NCI-H2107 (cell line): ENCODE data around the gene AMBRA1.

ENCODE experiments used
- DNase-seq: peaks from one replicate; lab custom pipeline; 2025; lab: John Stamatoyannopoulos, UW

AMBRA1 gene

DNA sequence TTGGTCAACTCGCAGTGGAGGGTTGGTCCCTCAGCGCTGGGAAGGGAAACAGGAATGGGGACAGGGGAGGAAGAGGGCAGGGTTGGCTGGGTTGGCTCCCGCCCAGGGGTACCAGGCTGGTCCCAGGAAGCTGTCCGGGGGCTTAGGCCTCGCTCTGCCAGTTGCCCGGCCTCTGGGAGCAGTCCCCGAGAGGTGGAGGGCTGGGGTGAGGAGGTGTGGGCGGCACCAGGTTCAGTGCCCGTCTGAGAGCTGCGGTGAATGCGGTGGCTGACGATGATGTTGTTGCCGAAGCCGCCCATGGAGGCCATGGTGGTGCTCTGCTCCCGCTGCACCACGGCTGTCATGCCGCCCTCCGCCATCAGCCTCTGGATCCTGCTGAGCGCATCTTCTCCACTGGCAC is 196.3 kb downstream of the AMBRA1 start:
- DNase-seq, result no peak

DNA sequence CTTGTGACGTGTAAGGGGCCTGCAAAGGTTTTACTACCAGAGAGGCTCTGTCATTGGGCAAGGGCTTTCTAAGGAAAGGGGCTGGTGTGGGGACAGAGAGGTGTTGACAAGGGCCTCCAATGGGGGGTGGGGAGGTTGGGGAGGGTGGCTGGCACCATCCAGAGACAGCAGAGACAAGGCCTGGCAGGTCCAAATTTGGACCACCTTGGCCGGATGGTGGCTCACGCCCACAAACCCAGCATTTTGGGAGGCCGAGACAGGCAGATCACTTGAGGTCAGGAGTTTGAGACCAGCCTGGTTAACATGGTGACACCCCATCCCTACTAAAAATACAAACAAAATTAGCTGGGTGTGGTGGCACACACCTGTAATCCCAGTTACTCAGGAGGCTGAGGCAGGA is 200.1 kb downstream of the AMBRA1 start:
- DNase-seq, result no peak

DNA sequence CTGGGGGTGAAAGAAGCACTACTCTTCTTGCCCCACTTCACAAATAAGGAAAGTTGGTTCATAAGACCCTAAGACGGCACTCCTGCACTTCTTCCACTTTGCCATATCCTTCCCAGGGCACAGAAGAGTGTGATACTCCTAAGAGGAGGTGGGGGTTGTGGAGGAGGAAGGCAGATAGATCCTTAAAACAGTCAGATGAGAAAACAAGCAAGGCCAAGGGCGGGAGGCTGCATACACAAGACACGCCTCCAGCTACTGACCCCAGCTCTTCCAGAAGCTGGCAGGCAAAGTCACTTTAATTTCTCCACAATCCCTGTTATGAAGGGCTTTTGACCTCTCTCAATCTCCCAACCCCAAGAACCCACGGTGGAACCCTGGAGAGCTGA is 200.6 kb downstream of the AMBRA1 start:
- DNase-seq, result no peak

DNA sequence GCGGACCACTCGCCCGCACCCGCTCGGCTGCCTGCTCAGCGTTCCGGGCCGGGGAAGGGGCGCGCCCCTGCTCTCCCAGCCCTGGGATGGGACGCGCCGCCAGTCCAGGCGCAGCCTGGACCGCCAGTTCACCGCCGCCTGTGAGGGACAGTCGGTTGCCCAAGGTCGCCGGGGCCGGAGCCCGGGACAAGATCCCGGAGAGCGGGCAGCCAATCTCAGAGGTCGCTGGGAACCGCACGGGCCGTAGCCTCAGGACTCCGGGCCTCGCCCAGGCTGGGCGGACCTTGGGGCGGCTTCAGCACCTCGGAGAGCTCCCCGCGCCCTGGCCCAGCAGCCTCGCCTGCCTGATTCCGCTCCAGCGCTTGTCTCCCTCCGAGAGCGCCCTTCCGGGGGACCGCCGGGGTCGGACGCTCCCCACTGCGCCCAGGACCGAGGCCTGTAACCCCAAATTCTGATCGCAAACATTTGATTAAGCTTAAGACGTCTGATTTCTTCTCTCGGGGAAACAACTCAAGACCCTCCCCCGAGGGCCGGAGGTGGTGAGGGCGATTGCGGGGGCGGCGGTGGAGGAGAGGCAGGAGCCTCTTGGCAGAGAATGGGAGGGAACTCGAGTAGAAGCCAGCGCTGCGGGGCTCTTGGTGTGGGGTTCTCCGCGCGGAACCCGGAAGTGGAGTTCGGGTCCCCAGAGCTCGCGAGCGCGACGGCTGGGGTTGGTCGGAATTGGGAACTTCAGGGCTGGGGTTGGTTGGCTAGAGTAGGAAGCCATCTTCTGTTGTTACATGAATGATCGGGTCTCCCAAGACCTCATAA is 201.2 kb downstream of the AMBRA1 start:
- no peak for DNase-seq

DNA sequence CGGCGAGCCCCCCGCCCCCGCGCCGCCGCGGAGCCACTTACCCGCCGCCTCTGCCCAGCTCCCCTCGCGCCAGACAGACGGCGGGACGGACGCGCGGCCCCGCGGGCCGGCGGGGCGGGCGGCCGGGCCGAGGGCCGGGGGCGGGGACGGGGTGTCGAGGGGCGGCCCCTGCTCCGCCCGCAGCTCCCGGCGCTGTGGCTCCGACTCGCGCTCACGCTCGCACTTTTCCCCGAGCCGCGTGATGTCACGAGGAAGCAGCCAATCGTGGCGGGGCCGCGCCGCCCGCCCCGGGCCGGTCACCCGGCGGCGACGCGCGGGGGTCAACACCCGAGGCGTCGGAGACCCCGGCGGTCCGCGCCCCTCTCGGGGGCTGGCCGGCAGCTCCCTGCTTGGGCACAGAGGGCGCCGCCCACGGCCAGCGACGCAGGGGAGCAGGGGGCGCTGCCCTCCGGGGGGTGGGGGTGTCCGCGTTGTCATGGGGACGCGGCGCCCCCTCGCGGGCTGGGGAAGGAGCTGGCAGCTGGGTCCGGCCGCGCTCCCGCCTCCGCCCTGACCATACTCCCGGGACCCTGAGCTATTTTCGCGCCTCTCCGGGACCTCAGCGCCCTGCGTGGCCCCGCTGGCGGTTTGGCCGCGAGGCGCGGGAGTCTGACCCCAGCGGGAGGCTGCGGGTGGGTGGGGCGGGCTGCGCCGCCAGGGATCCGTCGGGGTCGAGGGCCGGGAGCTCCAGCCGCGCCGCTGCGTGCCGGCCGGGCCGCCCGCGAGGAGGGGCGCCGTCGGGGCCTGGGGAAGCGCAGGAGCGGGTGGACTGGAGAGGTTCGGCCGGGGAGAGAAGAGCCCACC is 202.0 kb downstream of the AMBRA1 start, which contains the start of gene CHRM4:
TSS of gene CHRM4 (minus strand) at position 199 of the 843 bp plus-strand sequence. CDS start 5,219 bp downstream, outside the sequence.
- peak; percentile 52 for DNase-seq

DNA sequence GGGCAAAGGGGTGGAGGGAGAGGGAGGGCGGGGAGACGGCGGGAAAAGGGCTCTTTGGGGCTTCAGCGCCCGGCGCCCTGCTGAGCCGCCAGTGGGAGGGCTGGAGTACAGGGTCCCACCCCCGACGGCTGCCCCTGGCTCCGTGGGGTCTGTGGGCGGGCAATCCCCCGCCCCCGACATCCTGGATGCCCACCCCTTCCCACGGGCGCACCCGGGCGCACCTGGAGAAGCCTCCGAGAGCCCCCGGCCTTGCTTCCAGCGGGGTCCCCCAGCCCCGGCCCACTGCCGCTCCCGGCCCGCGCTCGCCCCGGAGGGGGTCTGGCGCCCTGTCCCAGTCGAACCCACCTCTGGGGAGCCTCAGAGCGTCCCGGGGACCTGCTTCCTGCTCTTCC is 202.6 kb downstream of the AMBRA1 start:
- DNase-seq, result no peak

DNA sequence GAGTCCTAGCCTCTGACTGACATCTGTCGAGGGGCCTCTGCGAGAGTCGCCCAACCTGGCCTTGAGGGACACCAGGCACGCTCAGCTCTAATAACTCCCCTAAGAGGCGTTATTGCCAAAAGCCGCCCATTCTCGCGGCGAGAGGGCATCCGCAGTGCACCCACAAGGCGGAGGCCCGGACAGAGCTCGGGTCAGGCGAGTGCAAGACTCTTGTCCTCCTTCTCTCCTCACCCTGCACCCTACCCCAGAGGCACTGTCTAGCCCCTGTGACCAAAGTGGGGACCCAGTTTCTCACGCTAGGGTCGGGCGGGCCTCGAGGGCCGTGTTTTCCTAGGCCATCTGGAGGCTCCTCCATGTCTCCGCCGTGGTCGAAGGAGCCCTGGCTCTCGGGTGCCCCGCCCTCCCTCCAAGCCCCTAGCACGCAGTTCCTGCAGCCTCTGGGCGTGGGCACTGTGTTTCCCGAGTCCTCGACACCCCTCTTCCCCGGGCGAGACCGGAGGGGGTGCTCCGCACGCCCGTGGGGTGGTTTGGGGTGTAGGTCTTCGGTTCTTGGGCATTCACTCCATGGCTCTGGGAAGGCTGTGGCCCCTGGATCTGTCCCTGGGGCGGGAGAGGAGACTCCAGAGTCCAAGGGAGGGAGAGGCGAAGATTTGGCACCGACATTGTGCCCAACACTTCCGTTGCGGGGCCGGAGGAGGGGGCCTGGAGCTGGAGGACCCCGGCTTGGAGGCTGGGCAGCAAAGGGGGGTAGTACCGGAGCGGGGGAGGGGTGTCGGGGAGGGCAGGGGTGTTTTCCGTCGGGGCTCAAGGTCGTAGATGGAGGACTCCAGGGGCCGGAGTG is 203.3 kb downstream of the AMBRA1 start:
- no peak for DNase-seq

DNA sequence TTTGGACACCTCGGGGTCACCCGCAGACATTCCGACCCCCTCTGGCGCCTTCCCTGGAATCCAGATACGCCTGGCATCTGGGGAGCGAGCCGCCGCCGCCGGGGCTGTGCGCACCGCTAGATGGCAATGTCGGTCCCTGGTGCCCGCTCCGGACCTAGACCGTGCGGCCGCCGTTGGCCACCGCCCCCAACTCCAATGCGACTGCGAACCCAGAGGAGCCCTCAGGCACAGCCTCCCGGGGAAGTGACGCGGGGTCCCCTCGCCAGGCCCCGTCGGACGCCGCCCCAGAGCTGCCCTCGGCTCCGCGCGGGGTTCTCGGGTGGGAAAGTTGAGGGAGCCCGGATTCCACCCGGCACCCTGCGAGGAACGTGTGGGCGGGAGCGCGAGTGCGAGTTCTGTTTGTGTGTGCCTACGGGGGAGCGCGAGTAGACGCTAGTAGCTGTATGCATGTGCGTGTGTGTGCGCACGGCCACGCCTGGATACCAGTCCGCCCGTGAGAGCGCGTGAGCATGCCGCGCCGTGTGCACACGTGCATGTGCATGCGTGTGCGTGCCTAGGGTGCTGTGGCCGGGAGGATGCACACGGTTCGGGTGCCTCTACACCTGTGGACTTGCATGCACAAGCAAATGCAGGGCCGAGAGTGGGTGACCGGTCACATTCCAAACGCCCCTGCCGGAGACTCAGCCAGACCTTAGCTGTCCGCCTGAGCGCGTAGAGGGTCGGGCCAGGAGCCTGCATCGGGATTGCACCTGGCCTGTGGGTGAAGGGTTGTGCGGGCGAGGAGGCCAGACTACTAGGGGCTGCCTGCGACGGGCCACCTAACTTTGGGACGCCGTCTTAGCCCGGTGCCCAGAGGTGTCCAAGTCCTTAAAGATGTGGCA is 204.1 kb downstream of the AMBRA1 start:
- DNase-seq, result peak; percentile 38

DNA sequence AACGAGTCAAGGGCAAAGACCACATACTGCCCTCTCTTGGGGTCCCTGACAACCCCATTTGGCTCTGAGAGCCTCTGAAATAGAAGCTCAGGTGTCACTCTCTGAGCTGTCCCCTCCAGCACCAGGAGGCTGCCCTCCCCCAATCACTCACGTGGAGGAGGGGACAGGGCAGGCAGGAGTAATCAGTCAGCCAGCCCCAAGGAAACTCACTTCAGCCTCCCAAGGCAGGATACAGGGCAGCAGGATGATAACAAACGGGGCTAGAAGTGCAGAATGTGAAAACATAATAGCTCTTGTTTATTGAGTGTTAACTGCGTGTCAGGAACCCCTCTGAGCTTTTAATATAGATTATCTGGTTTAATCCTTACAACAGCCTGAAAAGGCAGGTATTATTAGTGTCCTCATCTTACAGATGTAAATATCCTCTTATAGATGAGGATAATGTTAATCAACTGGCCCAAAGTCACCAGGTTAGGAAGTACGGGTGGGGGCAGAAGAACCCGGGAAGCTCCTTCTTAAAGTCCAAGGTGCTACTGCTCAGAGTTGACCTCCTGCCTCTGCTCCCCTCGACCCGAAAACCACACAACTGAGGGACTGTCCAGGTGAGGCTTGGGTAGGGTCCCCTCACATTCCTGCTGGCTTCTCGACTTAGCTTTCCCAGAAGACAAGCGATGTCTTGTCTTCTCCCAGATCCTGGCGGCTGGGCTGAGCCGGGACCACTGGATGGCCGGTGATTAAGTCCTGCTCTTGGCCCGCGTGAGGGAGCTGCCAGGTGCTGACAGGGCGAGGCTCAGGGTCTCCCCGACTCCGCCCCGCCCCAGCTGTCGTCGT is 205.0 kb downstream of the AMBRA1 start:
- DNase-seq, result no peak

DNA sequence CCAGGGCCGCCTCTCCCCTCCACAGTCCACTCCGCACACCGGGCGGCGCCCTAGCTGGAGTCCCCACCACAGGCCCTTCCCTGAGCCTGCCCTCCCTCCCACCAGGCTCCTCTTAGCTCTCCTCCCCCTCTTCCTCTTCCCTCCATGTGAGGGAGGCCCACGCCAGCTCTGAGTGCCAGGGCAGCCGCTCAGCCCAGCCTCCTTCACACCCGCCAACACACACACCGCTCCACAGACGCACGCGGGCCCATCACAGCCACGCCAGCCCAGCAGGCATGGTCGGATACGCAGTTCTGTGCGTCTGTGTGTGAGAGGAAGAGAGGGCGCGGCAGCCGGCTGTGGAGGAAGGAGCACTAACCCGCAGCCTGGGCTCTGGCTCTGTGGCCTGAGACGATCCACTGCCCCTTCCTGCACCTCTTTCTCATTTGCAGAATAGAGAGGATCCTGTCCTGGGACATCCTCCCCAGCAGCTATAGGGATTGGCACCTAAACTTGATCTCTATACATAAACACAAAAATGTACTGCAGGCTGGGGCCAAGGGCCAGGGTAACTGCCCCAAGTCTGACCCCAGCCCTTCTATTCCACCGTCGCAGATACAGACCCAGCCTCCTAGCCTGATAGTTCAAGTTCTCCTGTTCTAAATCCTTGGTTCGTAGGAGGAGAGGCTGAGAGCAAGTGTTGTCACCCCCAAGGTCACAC is 205.8 kb downstream of the AMBRA1 start:
- no peak for DNase-seq

DNA sequence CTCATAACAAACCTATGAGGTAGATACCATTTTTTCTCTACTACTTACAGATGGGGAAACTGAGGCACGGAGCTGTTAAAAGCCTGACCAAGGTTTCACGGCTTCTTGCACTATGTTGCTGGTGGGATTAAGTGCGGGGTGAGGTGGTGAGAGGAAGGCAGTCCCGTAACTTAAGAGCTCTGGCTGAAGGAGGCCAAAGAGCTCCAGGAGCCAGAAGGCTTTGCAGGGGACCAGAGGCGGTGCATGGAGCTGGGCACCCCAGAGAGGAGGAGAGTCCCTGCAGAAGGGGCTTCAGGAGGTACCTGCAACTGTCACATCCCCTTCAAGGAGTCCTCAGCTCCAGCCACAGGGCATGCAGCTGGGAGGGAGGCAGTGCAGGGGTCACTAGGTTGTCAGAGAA is 206.4 kb downstream of the AMBRA1 start:
- DNase-seq, result no peak

DNA sequence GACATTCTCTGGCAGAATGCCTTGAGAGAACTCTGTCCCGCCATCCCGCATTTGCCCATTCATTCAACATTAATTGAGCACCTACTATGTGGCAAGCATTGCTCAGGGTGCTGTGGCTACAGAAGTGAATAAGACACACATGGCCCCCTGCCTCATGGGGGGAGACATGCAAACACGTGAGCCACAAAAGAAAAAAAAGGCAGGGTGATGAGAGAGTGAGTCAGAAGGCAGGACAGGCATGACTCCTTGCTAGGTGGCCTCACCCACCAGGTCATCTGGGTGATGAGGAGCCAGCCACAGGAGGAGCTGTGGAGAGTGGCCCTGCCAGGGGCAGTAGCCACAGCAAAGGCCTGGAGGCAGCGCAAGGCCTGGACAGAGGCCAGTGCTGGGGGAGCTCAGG is 207.1 kb downstream of the AMBRA1 start:
- no peak for DNase-seq

DNA sequence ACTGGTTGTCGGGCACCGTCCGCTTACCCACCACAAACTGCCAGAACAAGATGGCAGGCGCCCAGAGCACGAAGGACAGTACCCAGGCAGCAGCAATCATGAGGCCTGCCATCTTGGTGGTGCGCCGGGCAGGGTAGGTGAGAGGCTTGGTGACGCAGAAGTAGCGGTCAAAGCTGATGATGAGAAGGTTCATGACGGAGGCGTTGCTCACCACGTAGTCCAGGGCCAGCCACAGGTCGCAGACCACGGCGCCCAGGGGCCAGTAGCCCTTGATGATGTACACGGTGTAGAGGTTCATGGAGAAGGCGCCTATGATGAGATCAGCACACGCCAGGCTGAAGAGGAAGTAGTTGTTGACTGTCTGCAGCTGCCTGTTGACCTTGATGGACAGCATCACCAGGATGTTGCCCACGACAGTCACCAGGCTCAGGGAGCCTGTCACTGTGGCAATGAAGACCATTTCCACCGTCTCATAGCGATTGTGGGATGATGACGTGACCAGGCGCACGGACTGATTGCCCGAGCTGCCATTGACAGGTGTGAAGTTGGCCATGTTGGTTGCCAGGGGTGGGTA is 207.7 kb downstream of the AMBRA1 start:
- DNase-seq, result no peak

DNA sequence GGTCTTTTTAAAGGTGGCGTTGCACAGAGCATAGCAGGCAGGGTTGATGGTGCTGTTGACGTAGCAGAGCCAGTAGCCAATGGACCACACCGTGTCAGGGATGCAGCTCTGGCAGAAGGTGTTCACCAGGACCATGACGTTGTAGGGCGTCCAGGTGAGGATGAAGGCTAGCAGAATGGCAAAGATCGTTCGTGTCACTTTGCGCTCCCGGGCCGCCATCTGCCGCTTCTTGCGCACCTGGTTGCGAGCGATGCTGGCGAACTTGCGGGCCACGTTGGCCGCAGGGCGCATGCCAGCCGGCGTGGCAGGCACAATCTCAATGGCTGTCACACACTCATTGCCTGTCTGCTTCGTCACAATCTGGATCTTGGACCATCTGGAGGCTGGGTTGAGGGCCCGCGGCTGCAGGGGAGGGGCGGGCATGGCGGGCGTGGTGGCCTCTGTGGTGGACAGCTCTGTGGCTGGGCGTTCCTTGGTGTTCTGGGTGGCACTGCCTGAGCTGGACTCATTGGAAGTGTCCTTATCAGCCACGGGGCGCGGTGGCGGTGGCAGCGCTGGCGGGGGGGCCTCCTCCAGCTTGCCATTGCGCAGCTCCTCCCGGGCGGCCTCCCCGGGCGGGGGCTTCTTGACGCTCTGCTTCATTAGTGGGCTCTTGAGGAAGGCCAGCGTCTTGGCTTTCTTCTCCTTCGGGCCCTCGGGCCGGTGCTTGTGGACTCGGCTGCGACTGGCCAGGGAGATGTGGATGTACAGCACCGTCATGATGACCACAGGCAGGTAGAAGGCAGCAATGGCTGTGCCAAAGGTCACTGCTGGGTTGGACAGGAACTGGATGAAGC is 208.4 kb downstream of the AMBRA1 start:
- DNase-seq, result no peak

DNA sequence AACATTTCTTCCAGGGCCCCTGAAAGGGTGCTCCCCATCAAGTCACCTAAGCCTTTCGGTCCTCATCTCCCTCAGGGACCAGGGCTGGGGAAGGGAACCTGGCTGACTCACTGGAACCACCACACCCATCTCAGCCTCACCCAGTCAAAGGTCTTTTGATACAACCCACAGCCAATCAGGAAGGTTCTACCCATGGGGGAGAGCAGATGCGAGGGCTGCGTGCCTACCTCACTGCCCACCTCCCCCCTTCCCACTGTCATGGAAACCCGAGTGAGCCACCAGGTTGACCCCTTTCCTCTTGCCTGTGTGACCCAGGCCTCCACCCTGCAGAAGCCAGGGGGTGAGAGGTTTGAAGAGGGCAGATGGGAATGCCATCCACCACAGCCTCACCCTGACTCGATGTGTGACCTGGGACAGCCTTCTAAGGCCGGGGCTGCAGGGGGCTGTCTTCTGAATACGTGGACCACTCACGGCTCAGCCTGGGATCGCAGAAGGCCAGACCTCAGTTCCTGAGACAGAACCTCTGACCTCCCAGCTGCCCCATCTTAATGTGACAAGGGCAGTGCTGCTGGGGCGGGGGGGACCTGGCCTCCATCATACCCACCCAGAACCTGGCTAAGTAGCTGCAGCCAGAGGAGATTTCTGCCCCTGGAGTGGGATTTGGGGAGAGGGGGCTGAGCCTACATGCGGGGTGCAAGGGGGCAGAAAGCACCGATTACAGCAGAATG is 209.7 kb downstream of the AMBRA1 start:
- no peak for DNase-seq

DNA sequence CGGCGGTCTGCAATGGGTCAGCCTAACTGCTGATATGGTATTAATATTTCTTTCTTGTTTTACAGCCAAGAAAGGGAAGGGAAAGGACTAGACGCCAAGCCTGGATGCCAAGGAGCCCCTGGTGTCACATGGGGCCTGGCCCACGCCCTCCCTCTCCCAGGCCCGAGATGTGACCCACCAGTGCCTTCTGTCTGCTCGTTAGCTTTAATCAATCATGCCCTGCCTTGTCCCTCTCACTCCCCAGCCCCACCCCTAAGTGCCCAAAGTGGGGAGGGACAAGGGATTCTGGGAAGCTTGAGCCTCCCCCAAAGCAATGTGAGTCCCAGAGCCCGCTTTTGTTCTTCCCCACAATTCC is 210.4 kb downstream of the AMBRA1 start:
- no peak for DNase-seq

DNA sequence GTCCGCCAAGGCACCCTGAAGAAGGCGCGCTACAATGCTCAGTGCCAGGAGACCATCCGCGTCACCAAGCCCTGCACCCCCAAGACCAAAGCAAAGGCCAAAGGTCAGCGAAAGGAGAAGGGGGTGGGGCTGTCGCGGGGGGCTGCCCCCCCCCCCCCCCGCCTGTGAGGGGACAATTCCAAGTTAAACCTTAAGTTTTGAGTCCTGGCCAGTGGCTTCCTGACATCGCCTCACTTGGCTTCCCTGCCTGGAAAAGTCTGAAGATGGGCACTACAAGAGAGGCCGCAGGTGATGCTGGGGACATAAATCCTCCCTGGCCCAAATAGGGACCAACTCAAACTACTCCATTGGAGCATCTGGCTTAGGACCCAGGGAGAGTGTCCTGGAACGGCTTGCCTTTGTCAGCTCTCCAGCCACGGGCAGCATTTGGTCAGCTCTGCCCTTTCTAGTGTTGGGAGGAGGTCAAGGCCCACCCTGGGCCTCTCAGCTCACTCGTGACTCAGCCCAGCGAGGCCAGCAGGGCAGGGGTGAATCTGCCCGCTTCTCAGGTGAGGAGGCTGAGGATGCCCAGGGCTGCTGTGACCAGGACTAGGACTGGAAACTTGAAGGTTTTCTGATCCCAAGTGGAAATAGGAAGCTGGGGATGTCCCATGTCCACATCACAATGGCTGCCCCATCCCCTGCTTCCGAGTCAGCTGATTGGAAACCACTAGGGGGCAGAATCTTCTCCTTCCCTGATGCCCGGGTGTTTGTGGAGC is 211.0 kb downstream of the AMBRA1 start:
- DNase-seq, result no peak
